ENCODE results near the gene SMS. TPM values are rescaled to one million over a fixed set of nuclear protein-coding genes. Genes with fewer than 3 reads are reported as not detected.

SMS gene
- 208 and 244 TPM in 2 replicates for total RNA-seq (2014; rRNA removed)
- 130 TPM for polyA plus RNA-seq (2012)

GRCh38 chrX:21940356-21940829 lies at the start of gene SMS:
Gene SMS (plus strand): TSS chrX:21940709. CDS start chrX:21940825, 116 bp downstream.
- peak; percentile 75 for DNase-seq (ENCODE audit: low read depth)

- no peak for DNase-seq (ENCODE audit: low read depth)
Observed at GRCh38 chrX:21905313-21905712, 35.2 kb upstream of the SMS start.

GRCh38 chrX:21905953-21906352 lies 34.6 kb upstream of the SMS start:
- no peak for DNase-seq (ENCODE audit: low read depth)

GRCh38 chrX:21907260-21907659 lies 33.2 kb upstream of the SMS start:
- no peak for DNase-seq (ENCODE audit: low read depth)

GRCh38 chrX:21911481-21911880 lies 29.0 kb upstream of the SMS start:
- no peak for DNase-seq (ENCODE audit: low read depth)

- DNase-seq (ENCODE audit: low read depth) = no peak
Observed at GRCh38 chrX:21912220-21912619, 28.3 kb upstream of the SMS start.

- no peak for DNase-seq (ENCODE audit: low read depth)
Observed at GRCh38 chrX:21912989-21913388, 27.5 kb upstream of the SMS start.

- DNase-seq (ENCODE audit: low read depth) = peak; percentile 47
Observed at GRCh38 chrX:21926116-21926515, 14.4 kb upstream of the SMS start.

- DNase-seq (ENCODE audit: low read depth) = peak; percentile 95
Observed at GRCh38 chrX:21926527-21927278, 13.8 kb upstream of the SMS start.

- peak; percentile 8 for DNase-seq (ENCODE audit: low read depth)
Observed at GRCh38 chrX:21929209-21929608, 11.3 kb upstream of the SMS start.

GRCh38 chrX:21930986-21931385 lies 9.5 kb upstream of the SMS start:
- no peak for DNase-seq (ENCODE audit: low read depth)

GRCh38 chrX:21932292-21933002 lies 8.1 kb upstream of the SMS start:
- peak; percentile 84 for DNase-seq (ENCODE audit: low read depth)

GRCh38 chrX:21933077-21933476 lies 7.4 kb upstream of the SMS start:
- DNase-seq (ENCODE audit: low read depth) = no peak

- DNase-seq (ENCODE audit: low read depth) = no peak
Observed at GRCh38 chrX:21934414-21934813, 6.1 kb upstream of the SMS start.

GRCh38 chrX:21939906-21940305 lies 603 bp upstream of the SMS start:
- DNase-seq (ENCODE audit: low read depth) = no peak

- peak; percentile 90 for DNase-seq (ENCODE audit: low read depth)
Observed at GRCh38 chrX:21943460-21944135, 3.1 kb downstream of the SMS start.

- DNase-seq (ENCODE audit: low read depth) = no peak
Observed at GRCh38 chrX:21944136-21944615, 3.7 kb downstream of the SMS start.

GRCh38 chrX:21946925-21947641 lies 6.6 kb downstream of the SMS start:
- no peak for DNase-seq (ENCODE audit: low read depth)

GRCh38 chrX:21947671-21948070 lies 7.2 kb downstream of the SMS start:
- DNase-seq (ENCODE audit: low read depth) = no peak

- DNase-seq (ENCODE audit: low read depth) = no peak
Observed at GRCh38 chrX:21948897-21949578, 8.5 kb downstream of the SMS start.

- no peak for DNase-seq (ENCODE audit: low read depth)
Observed at GRCh38 chrX:21949689-21950088, 9.2 kb downstream of the SMS start.
